UCSD-AML1 (cell line): ENCODE results near the gene CIAO2A.

ENCODE experiments used
- DNase-seq: peaks from one replicate; lab custom pipeline; 2025; ENCODE audit not compliant: unreplicated experiment; lab: John Stamatoyannopoulos, UW

CIAO2A gene

GRCh38 chr15:64045101-64045435 is 48.6 kb downstream of the CIAO2A start:
- DNase-seq: no peak

GRCh38 chr15:64044300-64045100 is 49.1 kb downstream of the CIAO2A start:
- DNase-seq: no peak

GRCh38 chr15:64038878-64039610 is 54.6 kb downstream of the CIAO2A start:
- no peak for DNase-seq

- DNase-seq: no peak
These were observed 55.7 kb downstream of the CIAO2A start for GRCh38 chr15:64037966-64038365.

GRCh38 chr15:64037116-64037515 is 56.5 kb downstream of the CIAO2A start:
- no peak for DNase-seq

- no peak for DNase-seq
These were observed 58.1 kb downstream of the CIAO2A start for GRCh38 chr15:64035525-64035924.

- DNase-seq: no peak
These were observed 59.1 kb downstream of the CIAO2A start for GRCh38 chr15:64034519-64034918.

- no peak for DNase-seq
These were observed 61.3 kb downstream of the CIAO2A start for GRCh38 chr15:64032329-64032728.

GRCh38 chr15:64030123-64030522 is 63.5 kb downstream of the CIAO2A start:
- DNase-seq: no peak

GRCh38 chr15:64029633-64030032 is 64.0 kb downstream of the CIAO2A start:
- DNase-seq: no peak

GRCh38 chr15:64029110-64029509 is 64.5 kb downstream of the CIAO2A start:
- no peak for DNase-seq

- DNase-seq: no peak
These were observed 67.0 kb downstream of the CIAO2A start for GRCh38 chr15:64026591-64026990.

GRCh38 chr15:64024172-64025050 is 69.2 kb downstream of the CIAO2A start:
- peak; percentile 71 for DNase-seq

GRCh38 chr15:64023220-64023619 is 70.4 kb downstream of the CIAO2A start:
- DNase-seq: no peak

GRCh38 chr15:64022571-64022970 is 71.1 kb downstream of the CIAO2A start:
- no peak for DNase-seq
